Body of pancreas (tissue), 4 donors: ENCODE measurements around the gene QPRT.
"Not testable (repeated sequence)": the region's sequence is repeated elsewhere in the genome, so short reads cannot be mapped to it uniquely, and the experiment has no call there.

Experiments
- POLR2A ChIP-seq, 3 donors: fragments of 450-650 bp; IDR thresholded peaks; one replicate each; pipeline ENCODE4 v1.6.1; 2016; ENCODE audit warnings: antibody characterized with exemption in 3 of 3, mild to moderate bottlenecking in 2 of 3
- TF ChIP-seq, protein P1 (sequence below), 7 experiments: fragments of 450-650 bp in 4 of 7; fragments of 200-600 bp in 3 of 7; sonication (generic) in 3 of 7; IDR thresholded peaks; one replicate each; pipeline ENCODE4 v1.5.1; 2016 to 2019; ENCODE audit warnings: antibody characterized with exemption in 7 of 7

DNA sequence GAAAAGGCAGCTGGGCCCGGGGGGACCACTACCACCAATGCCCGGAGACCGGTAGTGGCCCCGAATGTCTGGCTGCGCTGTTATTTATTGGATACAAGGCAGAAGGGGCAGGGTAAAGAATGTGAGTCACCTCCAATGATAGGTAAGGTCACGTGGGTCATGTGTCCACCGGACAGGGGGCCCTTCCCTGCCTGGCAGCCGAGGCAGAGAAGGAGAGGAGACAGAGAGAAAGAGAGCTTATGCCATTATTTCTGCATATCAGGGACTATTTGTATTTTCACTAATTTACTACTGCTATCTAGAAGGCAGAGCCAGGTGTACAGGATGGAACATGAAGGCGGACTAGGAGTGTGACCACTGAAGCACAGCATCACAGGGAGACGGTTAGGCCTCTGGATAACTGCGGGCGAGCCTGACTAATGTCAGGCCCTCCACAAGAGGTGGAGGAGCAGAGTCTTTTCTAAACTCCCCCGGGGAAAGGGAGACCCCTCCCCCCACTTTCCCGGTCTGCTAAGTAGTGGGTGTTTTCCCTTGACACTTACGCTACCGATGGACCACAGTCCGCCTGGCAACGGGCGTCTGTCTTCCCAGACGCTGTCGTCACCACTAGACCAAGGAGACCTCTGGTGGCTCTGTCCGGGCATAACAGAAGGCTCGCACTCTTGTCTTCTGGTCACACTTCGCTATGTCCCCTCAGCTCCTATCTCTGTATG, 42.3 kb downstream of the QPRT start:
- TF ChIP-seq, protein P1, sequence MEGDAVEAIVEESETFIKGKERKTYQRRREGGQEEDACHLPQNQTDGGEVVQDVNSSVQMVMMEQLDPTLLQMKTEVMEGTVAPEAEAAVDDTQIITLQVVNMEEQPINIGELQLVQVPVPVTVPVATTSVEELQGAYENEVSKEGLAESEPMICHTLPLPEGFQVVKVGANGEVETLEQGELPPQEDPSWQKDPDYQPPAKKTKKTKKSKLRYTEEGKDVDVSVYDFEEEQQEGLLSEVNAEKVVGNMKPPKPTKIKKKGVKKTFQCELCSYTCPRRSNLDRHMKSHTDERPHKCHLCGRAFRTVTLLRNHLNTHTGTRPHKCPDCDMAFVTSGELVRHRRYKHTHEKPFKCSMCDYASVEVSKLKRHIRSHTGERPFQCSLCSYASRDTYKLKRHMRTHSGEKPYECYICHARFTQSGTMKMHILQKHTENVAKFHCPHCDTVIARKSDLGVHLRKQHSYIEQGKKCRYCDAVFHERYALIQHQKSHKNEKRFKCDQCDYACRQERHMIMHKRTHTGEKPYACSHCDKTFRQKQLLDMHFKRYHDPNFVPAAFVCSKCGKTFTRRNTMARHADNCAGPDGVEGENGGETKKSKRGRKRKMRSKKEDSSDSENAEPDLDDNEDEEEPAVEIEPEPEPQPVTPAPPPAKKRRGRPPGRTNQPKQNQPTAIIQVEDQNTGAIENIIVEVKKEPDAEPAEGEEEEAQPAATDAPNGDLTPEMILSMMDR (IDR thresholded peaks at IDR 0.05): peak; percentile 6 to 70 (median 56)
- not testable (repeated sequence) for TF ChIP-seq POLR2A (IDR thresholded peaks at IDR 0.05)
